Neural progenitor cell (in vitro differentiated cells): Measurements from ENCODE around the gene ZBTB24. TPM values are rescaled to one million over a fixed set of nuclear protein-coding genes. Genes with fewer than 3 reads are reported as not detected.

Experiments used
- DNase-seq: peaks from one replicate; pipeline ENCODE4 v3.0.0-alpha.2; 2016; ENCODE audit warnings: low spot score
- H2AFZ ChIP-seq: fragments of 200-600 bp; sonication (generic); replicated peaks from 2 replicates; pipeline ENCODE4 v1.6.1; 2016; ENCODE audit warnings: antibody characterized with exemption
- H3F3A ChIP-seq: fragments of 200-600 bp; sonication (generic); 2 replicates; pipeline ENCODE4 v1.6.1; 2016; ENCODE audit warnings: antibody characterized with exemption, low read depth
- H3K27ac ChIP-seq: fragments of 200-600 bp; sonication (generic); 2 replicates; pipeline ENCODE4 v1.5.1; 2016; ENCODE audit warnings: mild to moderate bottlenecking
- H3K27me3 ChIP-seq: fragments of 200-600 bp; sonication (generic); 2 replicates; pipeline ENCODE4 v1.6.1; 2016; ENCODE audit warnings: mild to moderate bottlenecking, moderate library complexity
- H3K36me3 ChIP-seq: fragments of 200-600 bp; sonication (generic); 2 replicates; pipeline ENCODE4 v1.5.1; 2016
- H3K4me1 ChIP-seq: fragments of 200-600 bp; sonication (generic); 2 replicates; pipeline ENCODE4 v1.6.1; 2016; ENCODE audit warnings: mixed run types
- H3K4me2 ChIP-seq: fragments of 200-600 bp; sonication (generic); 2 replicates; pipeline ENCODE4 v1.6.1; 2016
- H3K4me3 ChIP-seq: fragments of 200-600 bp; sonication (generic); 2 replicates; pipeline ENCODE4 v1.5.1; 2016
- H3K79me2 ChIP-seq: fragments of 200-600 bp; sonication (generic); 2 replicates; pipeline ENCODE4 v1.6.1; 2016; ENCODE audit warnings: low read depth
- H3K9ac ChIP-seq: fragments of 200-600 bp; sonication (generic); 2 replicates; pipeline ENCODE4 v1.6.1; 2016
- H3K9me3 ChIP-seq: fragments of 200-600 bp; sonication (generic); 2 replicates; pipeline ENCODE4 v1.5.1; 2016; ENCODE audit warnings: low read depth
- H4K20me1 ChIP-seq: fragments of 200-600 bp; sonication (generic); 2 replicates; pipeline ENCODE4 v1.6.1; 2016; ENCODE audit warnings: low read depth
- H3K27ac Mint-ChIP-seq: 3 replicates; pipeline ENCODE4 v1.8.0; 2021; ENCODE audit warnings: mixed read lengths
- H3K27me3 Mint-ChIP-seq: 2 replicates; pipeline ENCODE4 v1.8.0; 2022; ENCODE audit warnings: low read depth, mild to moderate bottlenecking, inconsistent platforms, moderate library complexity, mixed read lengths; ENCODE audit not compliant: insufficient read depth
- H3K36me3 Mint-ChIP-seq: 3 replicates; pipeline ENCODE4 v1.8.0; 2021; ENCODE audit warnings: mixed read lengths
- H3K4me1 Mint-ChIP-seq: 3 replicates; pipeline ENCODE4 v1.8.0; 2021; ENCODE audit warnings: mixed read lengths
- H3K4me3 Mint-ChIP-seq: 3 replicates; pipeline ENCODE4 v1.8.0; 2021; ENCODE audit warnings: mild to moderate bottlenecking, moderate library complexity, mixed read lengths
- H3K9me3 Mint-ChIP-seq: 3 replicates; pipeline ENCODE4 v1.8.0; 2020; ENCODE audit warnings: mixed read lengths
- CTCF ChIP-seq: fragments of 200-600 bp; sonication (generic); IDR thresholded peaks from 2 replicates; pipeline ENCODE4 v1.5.1; 2017; ENCODE audit warnings: antibody characterized with exemption, mild to moderate bottlenecking
- EZH2 ChIP-seq: fragments of 200-600 bp; sonication (generic); IDR thresholded peaks from 2 replicates; pipeline ENCODE4 v1.6.1; 2017; ENCODE audit warnings: antibody characterized with exemption, mild to moderate bottlenecking, moderate library complexity
- EZH2phosphoT487 ChIP-seq: fragments of 200-600 bp; sonication (generic); IDR thresholded peaks from 2 replicates; pipeline ENCODE4 v1.6.1; 2017; ENCODE audit warnings: antibody characterized with exemption
- total RNA-seq: library from RNA; depleted of rRNA; stranded (reverse); fragments of >200 nt; gene quantifications from 2 replicates; pipeline ENCODE4 v1.2.3, GENCODE V29; 2015; ENCODE audit warnings: low replicate concordance

Gene ZBTB24
- total RNA-seq, 1 donor from 2014 or later = 17.3 TPM

DNA sequence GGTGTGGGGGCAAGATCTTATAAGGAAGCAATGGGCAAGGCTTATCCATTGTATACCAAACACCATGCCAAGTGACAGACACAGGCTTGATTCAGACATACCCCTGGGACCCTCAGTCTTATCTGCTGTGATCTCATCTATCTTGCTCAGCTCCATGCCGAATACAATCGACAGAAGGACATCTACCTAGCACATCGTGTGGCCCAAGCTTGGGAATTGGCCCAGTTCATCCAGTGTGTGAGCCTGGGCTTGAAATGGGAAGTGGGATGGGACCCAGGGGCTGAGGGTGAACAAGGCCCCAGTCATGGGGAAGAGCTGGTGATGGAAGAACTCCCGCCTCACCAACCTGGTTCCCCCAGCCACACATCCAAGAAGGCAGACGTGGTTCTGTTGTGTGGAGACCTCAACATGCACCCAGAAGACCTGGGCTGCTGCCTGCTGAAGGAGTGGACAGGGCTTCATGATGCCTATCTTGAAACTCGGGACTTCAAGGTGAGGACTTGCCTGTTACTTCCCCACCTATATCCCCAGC, 40.6 kb downstream of the ZBTB24 start:
- Histone ChIP-seq H3K27ac (no peak overlapping the region), H3K4me1 (peaks cover 7% of the 10 kb centered on the region), H3K4me3 (no peak overlapping the region), H3K9ac (no peak overlapping the region), H3K9me3 (no peaks in the 10 kb centered on the region), H2AFZ (no peak overlapping the region), H3K36me3 (no peaks in the 10 kb centered on the region), H3K4me2 (peak overlapping the region; percentile 86), H3F3A (peaks cover 16% of the 10 kb centered on the region), H3K27me3 (peaks cover 11% of the 10 kb centered on the region), H3K79me2 (no peaks in the 10 kb centered on the region), H4K20me1 (no peaks in the 10 kb centered on the region)
- peaks cover 5% of the 10 kb centered on the region for H3K27me3 Mint-ChIP-seq
- TF ChIP-seq EZH2phosphoT487 = no peak
- no peak for TF ChIP-seq EZH2
- TF ChIP-seq CTCF = no peak
- no peak for DNase-seq
- peaks cover 16% of the 10 kb centered on the region for H3K4me1 Mint-ChIP-seq
- H3K4me3 Mint-ChIP-seq = peak overlapping the region; percentile 94
- peaks cover 28% of the 10 kb centered on the region for H3K36me3 Mint-ChIP-seq
- no peak overlapping the region for H3K27ac Mint-ChIP-seq
- no peaks in the 10 kb centered on the region for H3K9me3 Mint-ChIP-seq

DNA sequence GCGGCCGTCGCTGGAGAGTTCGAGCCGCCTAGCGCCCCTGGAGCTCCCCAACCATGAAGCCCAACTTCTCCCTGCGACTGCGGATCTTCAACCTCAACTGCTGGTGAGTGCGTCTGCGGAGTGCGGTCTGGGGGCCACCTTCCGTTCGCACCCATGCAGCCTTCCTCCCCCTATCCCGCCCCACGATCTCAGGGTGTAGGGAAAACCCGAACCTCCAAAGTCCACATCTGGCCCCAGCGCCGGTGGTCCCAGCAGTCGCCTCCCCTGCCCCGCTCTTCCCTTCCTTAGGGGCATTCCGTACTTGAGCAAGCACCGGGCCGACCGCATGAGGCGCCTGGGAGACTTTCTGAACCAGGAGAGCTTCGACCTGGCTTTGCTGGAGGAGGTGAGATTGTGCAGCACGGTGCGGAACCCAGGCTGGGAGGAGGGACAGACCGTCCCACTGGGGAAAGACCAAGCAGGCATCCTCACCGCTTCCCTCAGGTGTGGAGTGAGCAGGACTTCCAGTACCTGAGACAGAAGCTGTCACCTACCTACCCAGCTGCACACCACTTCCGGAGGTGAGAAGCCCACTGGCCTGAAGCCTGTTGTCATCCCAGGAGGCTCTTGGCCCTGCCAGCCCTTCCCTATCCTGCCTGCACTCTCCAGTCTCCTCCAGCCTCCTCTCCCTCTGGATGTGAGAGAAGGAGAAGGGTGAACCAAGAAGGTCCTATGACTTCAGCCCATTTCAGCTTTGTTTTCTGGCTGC, 41.8 kb downstream of the ZBTB24 start:
- TF ChIP-seq EZH2 (peak; percentile 22), EZH2phosphoT487 (no peak), CTCF (peak; percentile 38)
- no peaks in the 10 kb centered on the region for H4K20me1 ChIP-seq
- H3K9ac ChIP-seq = peak overlapping the region; percentile 51
- H3K27me3 Mint-ChIP-seq = peaks cover 5% of the 10 kb centered on the region
- H3K27me3 ChIP-seq = peaks cover 11% of the 10 kb centered on the region
- no peaks in the 10 kb centered on the region for H3K9me3 ChIP-seq
- peak overlapping the region; percentile 86 for H3K4me2 ChIP-seq
- H2AFZ ChIP-seq = peak overlapping the region; percentile 80
- H3K27ac Mint-ChIP-seq = peak overlapping the region; percentile 94
- H3K4me1 ChIP-seq = peaks cover 7% of the 10 kb centered on the region
- H3K36me3 Mint-ChIP-seq = peaks cover 24% of the 10 kb centered on the region
- DNase-seq = peak; percentile 75
- H3F3A ChIP-seq = peaks cover 16% of the 10 kb centered on the region
- no peaks in the 10 kb centered on the region for H3K36me3 ChIP-seq
- no peaks in the 10 kb centered on the region for H3K9me3 Mint-ChIP-seq
- H3K79me2 ChIP-seq = no peaks in the 10 kb centered on the region
- peak overlapping the region; percentile 94 for H3K4me3 Mint-ChIP-seq
- peak overlapping the region; percentile 98 for H3K4me3 ChIP-seq
- peak overlapping the region; percentile 66 for H3K27ac ChIP-seq
- peaks cover 16% of the 10 kb centered on the region for H3K4me1 Mint-ChIP-seq

GRCh38 chr6:109440331-109441068, 42.5 kb downstream of the ZBTB24 start, which contains the start of the genes PPIL6 and SMPD2:
Gene PPIL6 (minus strand): TSS chr6:109440628. CDS start chr6:109440590, 38 bp downstream.
Gene SMPD2 (plus strand): TSS chr6:109440724. CDS start chr6:109441122, 398 bp downstream.
- Histone ChIP-seq H3F3A (peaks cover 16% of the 10 kb centered on the region), H3K9ac (peak within 1 kb of the TSS; percentile 51)
- peak within 1 kb of the TSS; percentile 94 for H3K4me3 Mint-ChIP-seq

More at GRCh38 chr6:109440331-109441068, 42.5 kb downstream of the ZBTB24 start, which contains the start of the genes PPIL6 and SMPD2:
- peaks cover 5% of the 10 kb centered on the region for H3K27me3 Mint-ChIP-seq
- Histone ChIP-seq H3K4me3 (peak within 1 kb of the TSS; percentile 98), H3K4me2 (peak within 1 kb of the TSS; percentile 89), H3K27me3 (peaks cover 11% of the 10 kb centered on the region), H4K20me1 (no peaks in the 10 kb centered on the region), H3K9me3 (no peaks in the 10 kb centered on the region), H2AFZ (peak within 1 kb of the TSS; percentile 98), H3K4me1 (peaks cover 7% of the 10 kb centered on the region), H3K27ac (peak within 1 kb of the TSS; percentile 66), H3K36me3 (no peaks in the 10 kb centered on the region), H3K79me2 (no peaks in the 10 kb centered on the region)
- DNase-seq = peak; percentile 97
- H3K36me3 Mint-ChIP-seq = peaks cover 19% of the 10 kb centered on the region
- TF ChIP-seq EZH2phosphoT487 = no peak
- TF ChIP-seq EZH2 = peak; percentile 44
- TF ChIP-seq CTCF = peak; percentile 47
- H3K27ac Mint-ChIP-seq = peak within 1 kb of the TSS; percentile 94
- H3K4me1 Mint-ChIP-seq = peaks cover 16% of the 10 kb centered on the region
- no peaks in the 10 kb centered on the region for H3K9me3 Mint-ChIP-seq
